Keratinocyte (primary cell): ENCODE measurements around the gene KASH5. TPM values are rescaled to one million over a fixed set of nuclear protein-coding genes. Genes with fewer than 3 reads are reported as not detected.

Experiments
- DNase-seq: peaks from one replicate; pipeline ENCODE4 v3.0.0-alpha.2; 2011; ENCODE audit warnings: low read depth, missing footprints, low spot score
- FAIRE-seq: peaks from 2 replicates; lab custom pipeline; 2011; peaks lifted over from hg19 to GRCh38; lab: Jason Lieb, UNC
- H2AFZ ChIP-seq: 2 replicates; pipeline ENCODE4 v1.6.0; 2012; ENCODE audit warnings: low read length, control low read depth, inconsistent platforms; ENCODE audit not compliant: control insufficient read depth
- H3K27ac ChIP-seq: 2 replicates; pipeline ENCODE4 v1.5.1; 2011; ENCODE audit warnings: low read length; ENCODE audit not compliant: control insufficient read depth, insufficient read depth
- H3K27me3 ChIP-seq: 3 replicates; pipeline ENCODE4 v1.6.0; 2011; ENCODE audit warnings: low read length; ENCODE audit not compliant: control insufficient read depth, insufficient read depth; ENCODE audit errors: extremely low read depth
- H3K36me3 ChIP-seq, 2 experiments: 2 replicates in 1 of 2; 3 replicates in 1 of 2; pipeline ENCODE4 v1.5.1; 2011; ENCODE audit warnings: low read length in 2 of 2, mild to moderate bottlenecking in 1 of 2; ENCODE audit not compliant: control insufficient read depth in 2 of 2, insufficient read depth in 2 of 2; ENCODE audit errors: extremely low read depth in 1 of 2
- H3K4me1 ChIP-seq: 3 replicates; pipeline ENCODE4 v1.5.1; 2011; ENCODE audit warnings: low read length; ENCODE audit not compliant: control insufficient read depth, insufficient read depth; ENCODE audit errors: extremely low read depth
- H3K4me2 ChIP-seq: 3 replicates; pipeline ENCODE4 v1.6.0; 2011; ENCODE audit warnings: low read depth, low read length; ENCODE audit not compliant: control insufficient read depth, insufficient read depth; ENCODE audit errors: extremely low read depth
- H3K4me3 ChIP-seq, 3 experiments: fragments of 200-600 bp in 1 of 3; sonication (generic) in 1 of 3; 2 replicates in 2 of 3; 3 replicates in 1 of 3; pipeline ENCODE4 v1.5.1; 2011 to 2016; ENCODE audit warnings: low read length in 3 of 3, mild to moderate bottlenecking in 3 of 3, control low read depth in 2 of 3, inconsistent platforms in 1 of 3, low read depth in 1 of 3, mixed read lengths in 1 of 3, mixed run types in 1 of 3, moderate library complexity in 1 of 3; ENCODE audit not compliant: control insufficient read depth in 2 of 3, insufficient read depth in 2 of 3; ENCODE audit errors: extremely low read depth in 1 of 3
- H3K79me2 ChIP-seq: 2 replicates; pipeline ENCODE4 v1.6.0; 2012; ENCODE audit warnings: low read length; ENCODE audit not compliant: control insufficient read depth, insufficient read depth
- H3K9ac ChIP-seq: 3 replicates; pipeline ENCODE4 v1.6.0; 2011; ENCODE audit warnings: low read length; ENCODE audit not compliant: control insufficient read depth, insufficient read depth; ENCODE audit errors: extremely low read depth
- H3K9me1 ChIP-seq: 3 replicates; pipeline ENCODE4 v1.6.0; 2011; ENCODE audit warnings: low read length; ENCODE audit not compliant: control insufficient read depth, insufficient read depth; ENCODE audit errors: extremely low read depth
- H3K9me3 ChIP-seq: 2 replicates; pipeline ENCODE4 v1.5.1; 2012; ENCODE audit warnings: low read depth, low read length; ENCODE audit not compliant: control insufficient read depth
- H4K20me1 ChIP-seq: 3 replicates; pipeline ENCODE4 v1.6.0; 2011; ENCODE audit warnings: low read length; ENCODE audit not compliant: control insufficient read depth, insufficient read depth; ENCODE audit errors: extremely low read depth
- CTCF ChIP-seq, 3 experiments: IDR thresholded peaks in 1 of 3; conservative IDR thresholded peaks in 1 of 3; optimal IDR thresholded peaks in 1 of 3; 2 replicates in 2 of 3; 3 replicates in 1 of 3; pipeline versions ENCODE3 to v1.5.1; 2011; ENCODE audit warnings: low read length in 3 of 3, mild to moderate bottlenecking in 3 of 3, moderate library complexity in 2 of 3, control low read depth in 1 of 3, inconsistent platforms in 1 of 3; ENCODE audit not compliant: insufficient read depth in 2 of 3; ENCODE audit errors: extremely low read depth in 1 of 3
- EZH2 ChIP-seq: IDR thresholded peaks from one replicate; pipeline ENCODE4 v1.6.1; 2012; ENCODE audit warnings: inconsistent platforms, mild to moderate bottlenecking, low read length, moderate library complexity
- dilution Hi-C: fragments of 300-500 bp; cut with MboI; formaldehyde crosslinking; loops from one replicate; pipeline ENCODE4 v1.7.0; 2020; ENCODE audit warnings: low sequenced_read_pairs; ENCODE audit not compliant: extremely low pct_ligation_motif_present
- polyA plus RNA-seq, 5 experiments: library from polyadenylated mRNA; depleted of rRNA in 3 of 5; stranded (reverse) in 3 of 5; stranded (forward) in 1 of 5; unstranded in 1 of 5; fragments of >200 nt; gene quantifications; 1 replicate in 1 of 5; 2 replicates in 3 of 5; 3 replicates in 1 of 5; pipeline versions ENCODE4 v1.2.1 to v1.2.3, GENCODE V29; 2011 to 2012; ENCODE audit warnings: missing spikeins in 2 of 5, low read depth in 1 of 5, low replicate concordance in 1 of 5

The KASH5 gene
- polyA plus RNA-seq, 1 donor (not counting 4 experiments of a cell fraction or from before 2014, with no cell fraction given), result not detected

- FAIRE-seq (no peak), DNase-seq (no peak)
- H3K4me1 ChIP-seq, result peaks cover 7% of the 10 kb centered on the region
- TF ChIP-seq EZH2 (no peak), CTCF (optimal IDR thresholded peaks at IDR 0.05 in 1 of 3, IDR thresholded peaks at IDR 0.05 in 1 of 3, conservative IDR thresholded peaks at IDR 0.05 in 1 of 3; ENCODE audit: extremely low read depth in 1 of 3, insufficient read depth in 2 of 3, low read length in 3 of 3) (no peak)
- peak overlapping the region; percentile 83 for H3K4me2 ChIP-seq
- no peaks in the 10 kb centered on the region for H3K9me3 ChIP-seq
- no peaks in the 10 kb centered on the region for H3K79me2 ChIP-seq
- dilution Hi-C loops, result no loop called here
- no peaks in the 10 kb centered on the region for H3K36me3 ChIP-seq
- peaks cover 92% of the 10 kb centered on the region for H3K27me3 ChIP-seq
- H3K4me3 ChIP-seq, result no peak overlapping the region
- H3K27ac ChIP-seq, result no peak overlapping the region
- no peak overlapping the region for H2AFZ ChIP-seq
- H3K9me1 ChIP-seq, result no peaks in the 10 kb centered on the region
- no peaks in the 10 kb centered on the region for H4K20me1 ChIP-seq
- no peak overlapping the region for H3K9ac ChIP-seq
Observed at GRCh38 chr19:49428547-49429451, 40.8 kb downstream of the KASH5 start.

- H3K27me3 ChIP-seq, result peaks cover 92% of the 10 kb centered on the region
- H3K9ac ChIP-seq, result no peak overlapping the region
- no peak overlapping the region for H3K27ac ChIP-seq
- H3K9me1 ChIP-seq, result no peaks in the 10 kb centered on the region
- no peak for TF ChIP-seq CTCF (optimal IDR thresholded peaks at IDR 0.05 in 1 of 3, IDR thresholded peaks at IDR 0.05 in 1 of 3, conservative IDR thresholded peaks at IDR 0.05 in 1 of 3; ENCODE audit: extremely low read depth in 1 of 3, insufficient read depth in 2 of 3, low read length in 3 of 3)
- TF ChIP-seq EZH2, result no peak
- H3K4me3 ChIP-seq, result no peak overlapping the region
- DNase-seq (no peak), FAIRE-seq (no peak)
- peaks cover 7% of the 10 kb centered on the region for H3K4me1 ChIP-seq
- no peaks in the 10 kb centered on the region for H3K9me3 ChIP-seq
- no peaks in the 10 kb centered on the region for H4K20me1 ChIP-seq
- no peaks in the 10 kb centered on the region for H3K36me3 ChIP-seq
- H3K4me2 ChIP-seq, result no peak overlapping the region
- H3K79me2 ChIP-seq, result no peaks in the 10 kb centered on the region
- dilution Hi-C loops, result no loop called here
- H2AFZ ChIP-seq, result no peak overlapping the region
Observed at GRCh38 chr19:49430172-49430677, 42.2 kb downstream of the KASH5 start.
